ENCODE measurements around the gene GPC2. TPM values are rescaled to one million over a fixed set of nuclear protein-coding genes. Genes with fewer than 3 reads are reported as not detected.
"Not testable (repeated sequence)": the region's sequence is repeated elsewhere in the genome, so short reads cannot be mapped to it uniquely, and the experiment has no call there.

Gene GPC2
- total RNA-seq, 6 experiments from 2014 or later: 0.57 to 1.4 (median 0.86) TPM

DNA sequence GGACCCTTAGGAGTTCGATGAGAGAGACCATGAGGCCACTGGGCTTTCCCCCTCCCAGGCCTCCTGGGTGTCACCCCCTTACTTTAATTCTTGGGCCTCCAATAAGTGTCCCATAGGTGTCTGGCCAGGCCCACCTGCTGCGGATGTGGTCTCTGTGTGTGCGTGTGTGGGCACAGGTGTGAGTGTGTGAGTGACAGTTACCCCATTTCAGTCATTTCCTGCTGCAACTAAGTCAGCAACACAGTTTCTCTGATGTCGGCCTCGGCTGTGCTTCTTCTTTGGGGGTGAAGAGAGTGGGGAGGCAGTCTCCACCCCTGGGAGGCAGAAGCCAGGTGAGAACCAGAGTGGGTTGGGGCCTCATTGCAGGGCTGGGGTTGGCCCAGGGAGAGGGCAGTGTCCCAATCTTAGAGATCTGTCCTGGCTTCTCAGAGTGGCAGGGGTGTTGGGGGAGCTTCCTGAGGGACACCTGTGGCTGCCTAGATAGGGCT lies 44.1 kb upstream of the GPC2 start:
- Mint-ChIP-seq H3K27ac (no peak overlapping the region), H3K27me3 (ENCODE audit: insufficient read depth) (peaks cover 2% of the 10 kb centered on the region), H3K36me3 (ENCODE audit: low read depth) (no peaks in the 10 kb centered on the region), H3K4me3 (no peak overlapping the region), H3K9me3 (no peaks in the 10 kb centered on the region), H3K4me1 (ENCODE audit: low read depth) (peaks cover 9% of the 10 kb centered on the region)
- TF ChIP-seq, protein P1, sequence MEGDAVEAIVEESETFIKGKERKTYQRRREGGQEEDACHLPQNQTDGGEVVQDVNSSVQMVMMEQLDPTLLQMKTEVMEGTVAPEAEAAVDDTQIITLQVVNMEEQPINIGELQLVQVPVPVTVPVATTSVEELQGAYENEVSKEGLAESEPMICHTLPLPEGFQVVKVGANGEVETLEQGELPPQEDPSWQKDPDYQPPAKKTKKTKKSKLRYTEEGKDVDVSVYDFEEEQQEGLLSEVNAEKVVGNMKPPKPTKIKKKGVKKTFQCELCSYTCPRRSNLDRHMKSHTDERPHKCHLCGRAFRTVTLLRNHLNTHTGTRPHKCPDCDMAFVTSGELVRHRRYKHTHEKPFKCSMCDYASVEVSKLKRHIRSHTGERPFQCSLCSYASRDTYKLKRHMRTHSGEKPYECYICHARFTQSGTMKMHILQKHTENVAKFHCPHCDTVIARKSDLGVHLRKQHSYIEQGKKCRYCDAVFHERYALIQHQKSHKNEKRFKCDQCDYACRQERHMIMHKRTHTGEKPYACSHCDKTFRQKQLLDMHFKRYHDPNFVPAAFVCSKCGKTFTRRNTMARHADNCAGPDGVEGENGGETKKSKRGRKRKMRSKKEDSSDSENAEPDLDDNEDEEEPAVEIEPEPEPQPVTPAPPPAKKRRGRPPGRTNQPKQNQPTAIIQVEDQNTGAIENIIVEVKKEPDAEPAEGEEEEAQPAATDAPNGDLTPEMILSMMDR (IDR thresholded peaks at IDR 0.05): no peak
- DNase-seq: no peak

DNA sequence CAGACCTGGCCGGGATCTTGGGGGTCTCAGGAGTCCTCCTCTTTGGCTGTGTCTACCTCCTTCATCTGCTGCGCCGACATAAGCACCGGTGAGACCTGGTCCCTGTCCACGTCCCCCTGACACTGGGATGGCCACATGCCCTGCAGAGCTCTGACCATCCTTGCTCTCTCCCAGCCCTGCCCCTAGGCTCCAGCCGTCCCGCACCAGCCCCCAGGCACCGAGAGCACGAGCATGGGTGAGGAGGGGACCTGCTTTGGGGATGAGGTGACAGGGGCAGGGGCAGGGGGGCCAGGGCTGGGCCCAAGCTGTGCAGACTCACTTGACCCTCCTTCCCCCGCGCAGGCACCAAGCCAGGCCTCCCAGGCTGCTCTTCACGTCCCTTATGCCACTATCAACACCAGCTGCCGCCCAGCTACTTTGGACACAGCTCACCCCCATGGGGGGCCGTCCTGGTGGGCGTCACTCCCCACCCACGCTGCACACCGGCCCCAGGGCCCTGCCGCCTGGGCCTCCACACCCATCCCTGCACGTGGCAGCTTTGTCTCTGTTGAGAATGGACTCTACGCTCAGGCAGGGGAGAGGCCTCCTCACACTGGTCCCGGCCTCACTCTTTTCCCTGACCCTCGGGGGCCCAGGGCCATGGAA lies 43.5 kb upstream of the GPC2 start:
- Mint-ChIP-seq H3K36me3 (ENCODE audit: low read depth) (no peaks in the 10 kb centered on the region), H3K4me1 (ENCODE audit: low read depth) (peaks cover 9% of the 10 kb centered on the region), H3K27ac (no peak overlapping the region), H3K4me3 (no peak overlapping the region), H3K9me3 (no peaks in the 10 kb centered on the region), H3K27me3 (ENCODE audit: insufficient read depth) (peaks cover 2% of the 10 kb centered on the region)
- DNase-seq: no peak
- TF ChIP-seq, protein P1 (IDR thresholded peaks at IDR 0.05): no peak

DNA sequence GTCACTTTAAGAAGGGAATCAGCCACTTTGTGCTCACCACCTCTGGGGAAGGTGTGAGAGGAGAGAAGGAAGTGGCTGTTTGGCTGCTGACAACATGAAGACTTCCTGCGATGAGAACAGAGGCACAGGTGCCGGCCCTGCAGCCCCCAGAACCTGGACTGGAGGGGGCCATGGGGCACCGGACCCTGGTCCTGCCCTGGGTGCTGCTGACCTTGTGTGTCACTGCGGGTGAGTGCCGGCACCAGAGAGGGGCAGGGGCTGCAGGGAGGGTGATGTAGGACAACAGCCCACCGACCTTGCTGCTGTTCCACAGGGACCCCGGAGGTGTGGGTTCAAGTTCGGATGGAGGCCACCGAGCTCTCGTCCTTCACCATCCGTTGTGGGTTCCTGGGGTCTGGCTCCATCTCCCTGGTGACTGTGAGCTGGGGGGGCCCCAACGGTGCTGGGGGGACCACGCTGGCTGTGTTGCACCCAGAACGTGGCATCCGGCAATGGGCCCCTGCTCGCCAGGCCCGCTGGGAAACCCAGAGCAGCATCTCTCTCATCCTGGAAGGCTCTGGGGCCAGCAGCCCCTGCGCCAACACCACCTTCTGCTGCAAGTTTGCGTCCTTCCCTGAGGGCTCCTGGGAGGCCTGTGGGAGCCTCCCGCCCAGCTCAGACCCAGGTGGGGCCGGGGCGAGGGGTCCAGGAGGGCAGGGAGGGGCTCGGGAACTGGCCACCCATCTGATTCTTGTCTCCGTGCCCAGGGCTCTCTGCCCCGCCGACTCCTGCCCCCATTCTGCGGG lies 42.8 kb upstream of the GPC2 start, which contains the start of gene PVRIG:
Gene PVRIG (plus strand): TSS at position 149 of the 785 bp plus-strand sequence. CDS start 22 bp downstream, at position 171.
- not testable (repeated sequence) for H3K4me3 Mint-ChIP-seq; H3K27ac Mint-ChIP-seq; H3K36me3 Mint-ChIP-seq (ENCODE audit: low read depth); DNase-seq; H3K9me3 Mint-ChIP-seq; H3K27me3 Mint-ChIP-seq (ENCODE audit: insufficient read depth); H3K4me1 Mint-ChIP-seq (ENCODE audit: low read depth)

- Mint-ChIP-seq H3K9me3 (no peaks in the 10 kb centered on the region), H3K27me3 (ENCODE audit: insufficient read depth) (peaks cover 2% of the 10 kb centered on the region), H3K27ac (no peak overlapping the region), H3K4me3 (no peak overlapping the region), H3K36me3 (ENCODE audit: low read depth) (no peaks in the 10 kb centered on the region), H3K4me1 (ENCODE audit: low read depth) (peaks cover 9% of the 10 kb centered on the region)
- DNase-seq: no peak
- TF ChIP-seq, protein P1 (IDR thresholded peaks at IDR 0.05): no peak
These were observed 42.1 kb upstream of the GPC2 start for GRCh38 chr7:100219271-100219737.

GRCh38 chr7:100217934-100218333 lies 40.8 kb upstream of the GPC2 start:
- DNase-seq: peak; percentile 74
- H3K36me3 Mint-ChIP-seq (ENCODE audit: low read depth); H3K4me3 Mint-ChIP-seq; H3K4me1 Mint-ChIP-seq (ENCODE audit: low read depth); H3K27me3 Mint-ChIP-seq (ENCODE audit: insufficient read depth); H3K9me3 Mint-ChIP-seq; H3K27ac Mint-ChIP-seq: not testable (repeated sequence)
- TF ChIP-seq, protein P1 (IDR thresholded peaks at IDR 0.05): peak; percentile 76

- peak; percentile 4 for DNase-seq
- Mint-ChIP-seq H3K27me3 (ENCODE audit: insufficient read depth) (peaks cover 10% of the 10 kb centered on the region), H3K36me3 (ENCODE audit: low read depth) (no peaks in the 10 kb centered on the region), H3K27ac (no peak overlapping the region), H3K4me3 (no peak overlapping the region), H3K4me1 (ENCODE audit: low read depth) (peaks cover 9% of the 10 kb centered on the region), H3K9me3 (no peaks in the 10 kb centered on the region)
- TF ChIP-seq, protein P1 (IDR thresholded peaks at IDR 0.05): no peak
These were observed 38.7 kb upstream of the GPC2 start for GRCh38 chr7:100215895-100216294.

DNA sequence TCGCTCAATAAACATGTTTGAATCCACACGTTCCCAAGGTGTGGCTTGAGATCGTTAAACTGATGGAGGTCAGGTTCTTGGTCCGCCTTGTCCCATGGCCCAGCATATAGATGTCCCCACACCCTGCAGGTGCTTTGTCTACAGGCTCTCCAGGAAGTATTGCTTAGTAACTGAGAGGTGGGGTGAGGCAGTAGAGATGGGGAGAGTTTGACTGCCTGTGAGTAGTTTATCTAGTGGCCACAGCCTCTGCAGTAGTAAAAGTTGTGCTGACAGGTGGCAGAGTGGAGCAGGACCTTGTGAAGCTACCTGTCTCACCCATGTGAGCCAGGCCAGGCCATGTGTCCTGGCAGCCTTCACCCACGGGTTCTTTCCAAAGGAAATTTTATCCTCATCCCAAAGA lies 37.2 kb upstream of the GPC2 start:
- H3K27me3 Mint-ChIP-seq (ENCODE audit: insufficient read depth): peaks cover 15% of the 10 kb centered on the region
- not testable (repeated sequence) for H3K4me3 Mint-ChIP-seq; H3K36me3 Mint-ChIP-seq (ENCODE audit: low read depth); H3K27ac Mint-ChIP-seq; H3K4me1 Mint-ChIP-seq (ENCODE audit: low read depth); H3K9me3 Mint-ChIP-seq; DNase-seq
